GM19467 (cell line): ENCODE data around the gene NCOA3.
"Not testable (repeated sequence)": the region's sequence is repeated elsewhere in the genome, so short reads cannot be mapped to it uniquely, and the experiment has no call there.

Experiments used
- ATAC-seq: cut with Tn5 transposase; IDR thresholded peaks from one replicate; pipeline ENCODE4 v1.9.1; 2021; ENCODE audit warnings: mild to moderate bottlenecking, moderate library complexity; ENCODE audit not compliant: unreplicated experiment

NCOA3 gene

DNA sequence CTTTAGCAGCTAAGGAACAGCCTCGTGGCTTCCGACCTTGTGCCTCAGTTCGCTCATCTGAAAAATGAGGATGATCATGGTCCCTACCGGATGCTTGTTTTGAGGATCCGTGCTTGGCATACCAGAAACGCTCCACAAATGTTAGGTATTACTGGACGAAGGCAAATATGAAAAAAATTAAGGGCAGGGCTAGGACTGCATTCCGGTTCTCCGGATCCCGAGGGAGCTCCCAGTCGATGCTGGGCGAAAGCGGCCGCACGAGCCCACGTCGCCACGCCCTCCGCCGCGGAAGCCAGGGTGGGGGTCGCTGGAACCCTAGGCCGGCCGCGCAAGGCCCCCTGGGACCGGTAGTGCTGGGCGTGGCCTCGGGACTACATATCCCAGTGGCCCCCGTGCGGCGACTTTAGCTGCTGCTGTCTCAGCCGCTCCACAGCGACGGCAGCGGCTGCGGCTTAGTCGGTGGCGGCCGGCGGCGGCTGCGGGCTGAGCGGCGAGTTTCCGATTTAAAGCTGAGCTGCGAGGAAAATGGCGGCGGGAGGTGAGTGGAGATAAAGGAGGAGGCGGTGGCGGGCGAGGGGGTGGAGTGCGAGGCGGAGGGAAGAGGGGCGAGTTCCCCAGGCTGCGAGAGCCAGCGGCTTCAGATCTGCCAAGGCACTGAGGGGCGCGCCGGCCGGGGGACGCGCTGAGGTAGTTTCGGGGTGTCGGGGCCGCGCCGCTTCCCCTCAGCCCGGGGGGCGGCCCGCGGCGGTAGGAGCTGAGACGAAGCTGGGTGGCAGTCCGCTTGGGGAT is at the start of gene NCOA3:
Gene NCOA3 (plus strand): TSS at position 406 of the 789 bp plus-strand sequence. CDS start 120,361 bp downstream, outside the sequence.
- ATAC-seq = peak; percentile 75

DNA sequence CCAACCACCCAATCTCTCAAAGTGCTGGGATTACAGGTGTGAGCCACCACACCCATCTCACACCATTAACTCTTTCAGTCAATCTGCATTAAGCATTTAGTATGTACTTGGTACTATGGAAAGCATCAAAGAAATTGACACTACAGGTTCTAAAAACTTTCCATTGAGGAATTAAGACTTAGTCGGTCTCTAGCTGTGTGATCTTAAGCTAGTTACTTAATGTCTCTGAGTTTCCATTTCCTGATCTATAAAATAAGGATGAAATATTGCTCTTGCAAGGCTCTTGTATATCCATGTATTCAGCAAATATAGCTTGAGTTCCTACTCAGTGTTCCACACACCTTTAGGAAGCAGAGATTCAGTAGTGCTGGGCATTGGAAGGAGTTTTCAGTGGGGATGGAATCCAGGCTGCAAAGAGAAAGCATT is 48.9 kb upstream of the NCOA3 start:
- no peak for ATAC-seq

DNA sequence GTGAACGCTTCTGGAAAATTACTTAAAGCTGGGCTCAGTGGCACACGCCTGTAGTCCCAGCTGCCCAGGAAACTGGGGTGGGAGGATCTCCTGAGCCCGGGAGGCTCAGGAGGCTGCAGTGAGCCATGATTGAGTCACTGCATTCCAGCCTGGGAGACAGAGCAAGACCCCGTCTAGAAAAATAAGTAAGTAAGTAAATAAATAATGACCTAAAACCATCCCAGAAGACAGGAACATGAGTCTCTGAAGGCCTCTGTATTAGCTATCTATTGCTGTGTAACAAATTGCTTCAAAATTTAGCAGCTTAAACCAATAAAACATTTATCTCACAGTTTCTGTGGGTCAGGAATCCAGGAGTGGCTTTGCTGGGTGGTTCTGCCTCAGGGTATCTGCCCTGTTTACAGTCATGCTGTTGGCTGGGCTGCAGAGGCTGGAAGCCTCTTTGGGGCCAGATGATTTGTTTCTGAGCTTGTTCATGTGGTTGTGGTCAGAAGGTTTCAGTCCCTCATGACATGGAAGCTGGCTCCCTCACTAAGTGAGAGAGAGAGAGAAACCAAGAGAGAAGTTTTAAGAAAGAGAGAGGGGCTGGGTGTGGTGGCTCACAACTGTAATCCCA is 48.4 kb upstream of the NCOA3 start:
- peak; percentile 79 for ATAC-seq

- no peak for ATAC-seq
These were observed 47.2 kb upstream of the NCOA3 start for GRCh38 chr20:47454298-47455132.

- no peak for ATAC-seq
These were observed 46.3 kb upstream of the NCOA3 start for GRCh38 chr20:47455133-47456040.

- ATAC-seq = no peak
These were observed 45.6 kb upstream of the NCOA3 start for GRCh38 chr20:47456041-47456537.

DNA sequence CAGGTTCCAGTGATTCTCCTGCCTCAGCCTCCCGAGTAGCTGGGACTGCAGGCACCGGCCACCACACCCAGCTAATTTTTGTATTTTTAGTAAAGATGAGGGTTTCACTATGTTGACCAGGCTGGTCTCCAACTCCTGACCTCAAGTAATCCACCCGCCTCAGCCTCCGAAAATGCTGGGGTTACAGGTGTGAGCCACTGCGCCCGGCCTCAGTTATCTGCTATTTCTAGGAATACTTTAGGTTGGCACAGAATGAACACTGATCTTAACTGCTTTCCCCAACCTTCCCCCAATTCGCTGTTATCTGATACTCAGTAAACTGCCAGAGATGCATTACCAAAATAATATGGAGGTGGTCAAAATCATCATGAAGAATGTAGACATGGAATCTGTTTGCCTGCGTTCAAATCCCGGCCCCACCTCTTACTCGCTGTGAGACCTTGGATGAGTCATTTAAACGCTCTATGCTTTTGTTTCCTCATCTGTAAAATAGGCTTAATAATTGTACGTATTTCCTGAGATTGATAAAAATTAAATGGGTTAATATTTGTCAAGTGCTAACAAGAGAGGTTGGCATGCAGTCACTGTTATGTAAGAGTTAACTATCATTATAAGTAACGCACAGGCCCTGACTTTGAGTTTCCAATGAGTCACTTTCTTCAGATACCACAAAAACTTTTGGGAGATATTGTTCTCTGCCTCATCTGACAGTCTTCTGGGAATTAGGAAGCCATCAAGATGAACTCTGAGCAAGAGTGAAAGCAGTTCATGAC is 44.5 kb upstream of the NCOA3 start:
- ATAC-seq = no peak

DNA sequence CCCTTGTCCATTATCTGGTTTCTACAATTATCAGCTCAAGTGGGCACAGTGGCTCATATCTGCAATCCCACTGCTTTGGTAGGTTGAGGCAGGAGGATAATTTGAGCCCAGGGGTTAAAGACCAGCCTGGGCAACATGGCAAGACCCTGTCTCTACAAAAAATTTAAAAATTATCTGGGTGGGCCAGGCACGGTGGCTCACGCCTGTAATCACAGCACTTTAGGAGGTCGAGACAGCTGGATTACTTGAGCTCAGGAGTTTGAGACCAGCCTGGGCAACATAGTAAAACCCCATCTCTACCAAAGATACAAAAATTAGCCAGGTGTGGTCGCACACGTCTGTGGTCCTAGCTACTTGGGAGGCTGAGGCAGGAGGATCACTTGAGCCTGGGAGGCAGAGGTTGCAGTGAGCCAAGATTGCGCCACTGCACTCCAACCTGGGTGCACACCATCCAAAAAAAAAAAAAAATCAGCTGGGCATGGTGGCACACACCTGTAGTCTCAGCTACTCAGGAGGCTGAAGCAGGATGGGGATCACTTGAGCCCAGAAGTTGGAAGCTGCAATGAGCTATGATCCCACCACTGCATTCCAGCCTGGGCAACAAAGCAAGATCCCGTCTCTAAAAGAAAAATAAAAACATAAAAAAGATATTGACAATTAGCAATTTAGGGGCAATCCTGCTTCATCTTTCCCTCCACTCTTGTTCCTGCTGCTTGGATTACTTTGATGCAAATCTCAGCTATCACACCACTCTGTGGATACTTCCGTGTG is 43.2 kb upstream of the NCOA3 start:
- not testable (repeated sequence) for ATAC-seq

- ATAC-seq = no peak
These were observed 42.2 kb upstream of the NCOA3 start for GRCh38 chr20:47459344-47460073.

DNA sequence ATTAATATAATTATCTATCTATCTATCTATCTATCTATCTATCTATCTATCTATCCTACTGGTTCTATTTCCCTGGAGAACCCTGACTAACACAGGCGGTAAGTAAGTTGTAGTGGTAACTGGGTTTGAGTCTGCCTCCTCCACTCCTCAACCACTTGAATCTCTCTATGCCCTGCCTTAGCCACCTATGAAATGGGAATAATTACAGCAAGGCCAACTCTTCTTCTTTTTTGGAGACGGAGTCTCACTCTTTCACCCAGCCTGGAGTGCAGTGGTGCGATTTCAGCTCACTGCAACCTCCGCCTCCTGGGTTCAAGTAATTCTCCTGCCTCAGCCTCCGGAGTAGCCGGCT is 41.0 kb upstream of the NCOA3 start:
- not testable (repeated sequence) for ATAC-seq

DNA sequence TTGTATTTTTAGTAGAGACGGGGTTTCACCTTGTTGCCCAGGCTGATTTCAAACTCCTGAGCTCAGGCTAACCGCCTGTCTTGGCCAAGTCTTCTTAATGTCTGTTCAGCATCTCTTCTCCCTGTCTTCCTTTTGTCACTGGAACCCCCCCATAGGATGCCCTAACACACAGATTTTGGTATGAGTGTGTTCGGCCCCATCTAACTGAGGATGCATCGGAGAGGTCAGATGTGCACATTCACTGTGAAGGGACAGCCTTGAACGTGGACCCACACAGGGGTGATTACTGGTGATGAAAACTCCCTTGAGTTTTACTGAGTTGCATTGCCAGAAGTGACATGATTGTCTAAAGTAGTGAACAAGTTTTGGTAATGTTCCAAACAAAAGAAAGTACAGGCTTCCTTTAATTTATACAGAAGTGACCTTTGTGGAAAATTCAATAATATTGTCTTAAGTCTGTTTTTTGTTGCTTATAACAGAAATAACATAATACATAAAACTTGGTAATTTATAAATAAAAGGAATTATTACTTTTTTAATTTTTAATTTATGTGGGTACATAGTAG is 40.5 kb upstream of the NCOA3 start:
- ATAC-seq = no peak

GRCh38 chr20:47461906-47462305 is 39.8 kb upstream of the NCOA3 start:
- ATAC-seq = not testable (repeated sequence)

DNA sequence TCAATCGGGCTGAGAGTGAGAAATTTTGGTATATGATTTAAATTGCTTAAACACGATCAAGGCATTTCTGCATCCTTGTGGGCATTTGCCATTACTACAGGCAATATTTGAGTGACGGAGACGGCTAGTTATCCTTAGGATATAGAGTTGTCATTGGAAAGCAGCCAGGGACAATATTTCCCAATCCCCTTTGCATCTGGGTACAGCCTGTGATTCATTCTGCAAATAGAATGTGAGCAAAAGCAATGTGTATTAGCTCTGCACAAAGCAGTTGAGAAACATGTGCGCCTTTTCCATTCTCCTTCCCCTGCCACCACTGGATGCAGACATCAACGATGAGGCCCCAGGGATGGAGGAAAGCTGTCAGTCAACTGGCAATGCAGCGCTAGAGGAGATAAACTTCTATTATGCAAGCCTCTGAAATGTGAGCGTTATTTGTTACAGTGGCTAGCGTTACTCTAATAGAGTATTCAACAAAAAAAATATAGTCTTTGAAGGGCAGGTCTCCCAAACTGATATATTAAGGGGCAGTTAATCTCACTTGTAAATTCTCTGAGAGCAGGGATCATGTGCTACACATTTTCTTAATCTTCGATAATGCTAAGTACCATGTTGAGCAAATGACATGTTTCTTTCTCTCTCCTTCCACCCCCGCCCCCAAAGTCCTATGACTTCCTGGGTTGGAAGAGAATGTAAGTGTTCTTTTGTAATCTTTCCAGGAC is 37.1 kb upstream of the NCOA3 start:
- no peak for ATAC-seq

- ATAC-seq = no peak
These were observed 36.2 kb upstream of the NCOA3 start for GRCh38 chr20:47465335-47466090.

DNA sequence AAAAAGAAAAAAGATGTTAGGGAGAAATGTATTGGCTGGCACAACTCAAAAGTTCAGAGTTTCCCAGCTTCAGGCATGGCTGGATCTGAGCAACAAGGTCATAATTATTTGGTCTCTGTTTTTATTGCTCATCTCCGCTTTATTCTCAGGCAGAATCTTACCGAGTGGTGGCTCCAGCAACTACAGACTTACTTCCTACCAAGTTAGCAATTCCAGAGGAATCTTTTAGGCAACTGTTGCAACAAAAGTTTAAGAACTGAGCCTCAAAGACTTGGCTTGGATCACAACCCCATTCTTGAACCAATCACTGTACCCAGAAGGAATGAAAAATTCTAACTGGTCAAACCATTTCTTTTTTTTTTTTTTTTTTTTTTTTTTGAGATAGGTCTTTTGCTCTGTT is 35.5 kb upstream of the NCOA3 start:
- no peak for ATAC-seq

DNA sequence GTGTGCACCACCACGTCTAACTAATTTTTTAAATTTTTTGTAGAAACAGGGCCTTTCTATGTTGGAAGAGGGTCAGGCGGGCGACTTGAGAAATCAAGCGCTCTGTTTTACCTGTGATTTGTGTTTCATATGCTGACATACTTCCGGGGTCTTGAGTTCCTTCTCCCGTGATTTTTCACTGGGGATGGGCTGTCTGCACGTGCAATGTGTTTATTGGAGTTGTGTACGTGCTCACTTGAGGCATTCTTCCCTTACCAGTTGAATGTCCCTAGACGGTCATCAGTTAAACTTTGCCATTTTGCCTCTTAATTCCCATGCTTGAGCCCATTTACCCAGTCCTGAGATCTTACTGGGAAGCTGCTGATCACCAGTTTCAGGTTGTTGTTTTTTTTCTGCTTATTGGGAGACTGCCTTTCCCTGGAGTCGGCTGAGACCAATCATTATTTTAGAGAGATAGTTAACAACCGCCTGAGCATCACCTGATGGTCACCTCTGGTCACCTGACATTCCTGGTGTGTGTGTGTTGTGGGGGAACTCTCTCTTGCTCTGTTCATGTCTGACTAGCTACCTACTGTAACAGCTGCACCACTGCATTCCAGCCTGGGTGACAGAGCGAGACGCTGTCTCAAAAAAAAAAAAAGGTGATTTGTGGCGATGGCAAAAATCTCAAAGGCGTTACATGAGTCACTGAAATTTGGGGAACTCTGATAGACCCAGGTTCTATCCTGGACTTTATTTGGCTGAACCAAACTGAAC is 34.8 kb upstream of the NCOA3 start:
- no peak for ATAC-seq
